ENCODE results near the gene CYP24A1.

The CYP24A1 gene

GRCh38 chr20:54110457-54110856 is 63.3 kb downstream of the CYP24A1 start:
- DNase-seq = no peak

GRCh38 chr20:54110041-54110440 is 63.7 kb downstream of the CYP24A1 start:
- DNase-seq = no peak

- DNase-seq = no peak
Observed at GRCh38 chr20:54108817-54109216, 65.0 kb downstream of the CYP24A1 start.

GRCh38 chr20:54108326-54108642 is 65.5 kb downstream of the CYP24A1 start:
- DNase-seq = no peak

DNA sequence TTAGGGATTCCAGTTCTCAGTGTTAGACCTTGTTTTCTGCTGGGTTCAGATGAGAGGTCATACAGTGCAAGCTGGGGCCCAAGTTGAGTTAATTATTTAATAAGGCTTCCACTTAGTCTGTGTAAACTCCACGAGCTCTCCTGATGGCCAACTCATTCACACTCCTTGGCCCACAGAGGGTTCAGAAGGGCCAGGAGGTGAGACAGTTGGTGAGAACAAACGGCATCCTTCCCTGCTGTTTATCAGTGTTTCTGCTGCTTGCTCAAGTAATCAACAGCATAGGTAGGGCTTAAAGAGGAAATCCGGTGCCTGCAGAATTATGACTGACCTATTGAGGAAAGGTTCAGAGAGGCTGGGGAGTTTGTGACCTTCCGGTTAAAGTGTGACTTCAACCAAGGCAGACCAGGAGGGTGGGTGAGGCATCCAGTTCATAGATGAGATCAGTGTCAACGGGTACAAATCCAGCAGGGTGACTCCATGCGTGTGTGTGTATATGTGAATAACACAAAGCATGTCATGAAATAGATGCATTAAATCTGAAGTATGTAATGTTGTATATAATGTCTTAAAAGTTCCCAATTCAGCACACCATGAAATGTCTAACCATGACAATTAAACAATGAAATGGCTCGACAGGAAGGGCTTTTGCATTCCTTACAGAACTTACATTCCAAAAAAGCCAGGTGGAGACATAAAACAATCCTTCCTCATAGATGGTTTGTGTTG is 66.0 kb downstream of the CYP24A1 start:
- no peak for DNase-seq

DNA sequence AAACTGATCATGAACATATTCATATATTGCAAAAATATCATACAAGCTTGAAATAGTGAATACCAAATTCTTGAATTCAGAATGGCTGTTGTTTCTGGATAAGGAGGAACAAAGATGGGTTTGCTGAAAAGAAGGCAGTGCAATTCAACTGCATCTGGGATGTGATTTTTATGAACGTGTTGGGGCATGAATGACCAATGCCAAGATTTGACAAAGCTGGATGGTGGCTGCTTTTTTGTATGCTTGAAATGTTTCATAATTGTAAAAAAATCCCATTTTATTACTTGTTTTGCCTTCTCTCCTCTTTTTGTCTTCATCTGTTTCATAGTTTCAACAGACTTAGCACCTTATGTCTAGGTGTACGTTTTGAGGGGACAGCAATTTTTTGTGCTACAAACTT is 66.6 kb downstream of the CYP24A1 start:
- no peak for DNase-seq

DNA sequence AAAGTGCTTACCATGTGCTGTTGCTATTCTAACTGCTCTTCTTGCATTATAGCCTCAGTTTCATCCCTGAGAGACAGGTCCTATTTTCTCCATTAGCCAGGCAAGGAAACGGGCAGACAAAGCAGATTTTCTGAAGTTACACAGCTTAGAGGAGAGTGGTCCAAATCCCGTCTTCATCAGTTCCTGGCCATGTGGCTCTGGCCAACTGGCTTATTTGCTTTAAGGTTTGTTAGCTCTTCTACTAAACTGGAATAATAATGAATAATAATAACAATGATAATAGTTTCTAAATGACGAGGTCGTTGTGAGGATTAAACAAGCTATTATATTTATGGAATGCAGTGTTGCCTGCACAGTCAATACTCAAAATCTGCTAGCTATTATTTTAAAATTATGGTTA is 67.6 kb downstream of the CYP24A1 start:
- DNase-seq = no peak

DNA sequence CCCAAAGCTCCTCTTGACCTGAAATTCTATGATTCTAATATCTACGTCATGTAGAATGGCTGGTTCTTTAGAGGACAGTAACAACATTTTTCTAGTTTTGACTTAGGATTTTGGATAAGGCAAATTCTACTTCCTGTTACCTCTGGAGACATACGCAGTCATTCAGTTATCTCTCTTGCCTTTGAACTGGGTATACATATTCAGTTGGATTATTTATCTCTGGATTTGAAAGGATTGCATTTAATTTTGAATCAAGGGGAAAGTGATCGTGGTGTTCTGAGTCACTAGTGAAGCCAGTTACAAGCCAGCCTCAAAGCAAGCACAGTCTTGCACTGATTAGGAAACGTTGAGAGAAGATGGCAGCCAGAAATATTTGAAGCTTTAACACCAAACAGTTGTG is 68.1 kb downstream of the CYP24A1 start:
- no peak for DNase-seq

DNA sequence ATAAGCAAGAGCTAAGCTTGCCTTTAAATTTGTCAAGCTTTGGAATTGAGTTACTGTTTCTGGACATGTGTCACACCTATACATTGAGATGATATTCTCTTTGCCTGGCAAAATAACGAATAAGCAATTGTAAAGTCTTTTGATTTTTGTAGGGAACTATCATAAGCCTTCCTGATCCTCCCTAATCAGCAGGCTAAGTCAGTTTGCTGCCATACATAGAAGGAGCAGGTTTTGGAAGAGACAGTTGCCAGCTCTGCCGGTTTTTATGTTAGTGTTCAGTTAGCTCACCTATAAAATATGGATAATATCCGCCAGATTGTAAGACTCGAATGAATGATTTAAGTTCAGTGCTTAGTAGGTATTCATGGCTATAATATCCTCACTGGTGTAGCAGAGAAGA is 69.0 kb downstream of the CYP24A1 start:
- no peak for DNase-seq

DNA sequence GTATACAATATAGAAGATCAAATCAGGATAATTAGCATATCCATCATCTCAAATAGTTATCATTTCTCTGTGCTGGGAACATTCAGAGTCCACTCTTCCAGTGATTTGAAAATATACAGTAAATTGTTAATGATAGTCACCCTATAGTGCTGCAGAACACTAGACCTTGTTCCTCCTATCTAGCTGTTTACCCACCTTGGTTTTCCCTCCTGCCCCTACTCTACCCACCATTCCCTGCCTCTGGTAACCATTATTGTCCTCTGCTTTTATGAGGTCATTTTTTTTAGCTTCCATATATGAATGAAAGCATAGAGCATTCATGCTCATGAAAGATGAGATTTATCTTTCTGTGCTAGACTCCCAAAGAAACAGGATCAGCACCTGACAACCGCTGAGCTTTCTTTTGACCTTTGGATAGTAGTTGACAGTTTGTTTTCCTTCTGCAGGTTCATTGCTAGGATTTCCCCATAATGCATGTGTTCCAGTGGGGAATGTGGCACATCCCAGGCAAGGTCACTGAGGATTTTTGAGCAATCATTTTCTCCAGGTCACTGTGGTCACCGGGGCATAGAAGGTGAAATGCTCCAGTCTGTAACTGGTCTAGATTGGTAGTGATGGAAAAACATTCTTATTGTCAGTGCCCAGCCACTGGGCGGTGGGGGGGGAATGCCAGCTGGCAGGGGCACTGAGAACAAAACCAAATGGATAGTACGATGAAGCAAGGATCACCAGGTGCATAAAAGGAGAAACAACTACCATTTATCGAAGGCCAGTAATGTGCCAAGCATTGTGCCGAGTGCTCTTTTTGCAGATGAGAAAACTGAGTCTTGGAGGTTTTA is 69.8 kb downstream of the CYP24A1 start:
- no peak for DNase-seq

Data from RPMI8226 (cell line).